Stimulated activated CD4-positive, alpha-beta T cell treated with anti-CD3 and anti-CD28 coated beads, Interleukin-1b, Interleukin-23, amount 100 ng/mL, for 48 hours (primary cell): Measurements from ENCODE around the gene DUSP8.

Experiments used
- DNase-seq: peaks from one replicate; pipeline ENCODE4 v3.0.0-alpha.2; 2020

The DUSP8 gene

GRCh38 chr11:1565173-1565903 lies 6.7 kb downstream of the DUSP8 start:
- DNase-seq, result no peak

GRCh38 chr11:1564535-1565172 lies 7.4 kb downstream of the DUSP8 start:
- DNase-seq, result no peak

- no peak for DNase-seq
Observed at GRCh38 chr11:1563697-1564534, 8.2 kb downstream of the DUSP8 start.

GRCh38 chr11:1563149-1563638 lies 8.9 kb downstream of the DUSP8 start:
- no peak for DNase-seq

- DNase-seq, result no peak
Observed at GRCh38 chr11:1562469-1563148, 9.5 kb downstream of the DUSP8 start.

GRCh38 chr11:1561955-1562354 lies 10.1 kb downstream of the DUSP8 start:
- no peak for DNase-seq

- DNase-seq, result no peak
Observed at GRCh38 chr11:1561266-1561665, 10.8 kb downstream of the DUSP8 start.

- no peak for DNase-seq
Observed at GRCh38 chr11:1560649-1561251, 11.3 kb downstream of the DUSP8 start.

GRCh38 chr11:1560002-1560648 lies 11.9 kb downstream of the DUSP8 start:
- DNase-seq, result no peak

- no peak for DNase-seq
Observed at GRCh38 chr11:1559111-1559951, 12.7 kb downstream of the DUSP8 start.

GRCh38 chr11:1558775-1559110 lies 13.3 kb downstream of the DUSP8 start:
- no peak for DNase-seq

GRCh38 chr11:1557904-1558774 lies 13.9 kb downstream of the DUSP8 start:
- no peak for DNase-seq

GRCh38 chr11:1557051-1557884 lies 14.8 kb downstream of the DUSP8 start:
- no peak for DNase-seq

- DNase-seq, result no peak
Observed at GRCh38 chr11:1556278-1556902, 15.7 kb downstream of the DUSP8 start.

- DNase-seq, result no peak
Observed at GRCh38 chr11:1555713-1556153, 16.3 kb downstream of the DUSP8 start.

- no peak for DNase-seq
Observed at GRCh38 chr11:1554981-1555712, 16.9 kb downstream of the DUSP8 start.

GRCh38 chr11:1553808-1554594 lies 18.1 kb downstream of the DUSP8 start:
- no peak for DNase-seq
